K562 (cell line): Measurements from ENCODE around the gene SLC26A2. TPM values are rescaled to one million over a fixed set of nuclear protein-coding genes. Genes with fewer than 3 reads are reported as not detected.
A peak's percentile ranks its signal among the peaks of the same experiment; 100 is the strongest.
"Not testable (repeated sequence)": the region's sequence is repeated elsewhere in the genome, so short reads cannot be mapped to it uniquely, and the experiment has no call there.

Source experiments
- ATF1 ChIP-seq, 2 experiments: fragments of 450-650 bp in 1 of 2; IDR thresholded peaks; 2 replicates each; pipeline ENCODE4 v1.6.1; 2016; ENCODE audit warnings: missing compliant biosample characterization in 1 of 2, missing genetic modification characterization in 1 of 2
- CXXC5 ChIP-seq: fragments of 250-450 bp; sonication (Bioruptor Pico); IDR thresholded peaks from 2 replicates; pipeline ENCODE4 v1.8.0; 2022; ENCODE audit warnings: inconsistent platforms, mild to moderate bottlenecking, moderate library complexity
- DMBX1 ChIP-seq: fragments of 250-450 bp; sonication (Bioruptor Pico); IDR thresholded peaks from 2 replicates; pipeline ENCODE4 v1.8.0; 2022; ENCODE audit warnings: inconsistent platforms, mild to moderate bottlenecking, moderate library complexity, borderline replicate concordance
- GMEB1 ChIP-seq: fragments of 250-450 bp; sonication (Bioruptor Pico); IDR thresholded peaks from 2 replicates; pipeline ENCODE4 v1.4.0; 2020; ENCODE audit warnings: mild to moderate bottlenecking
- HDAC8 ChIP-seq: fragments of 450-650 bp; IDR thresholded peaks from 2 replicates; pipeline ENCODE4 v1.6.1; 2016; ENCODE audit warnings: mild to moderate bottlenecking, missing genetic modification characterization, moderate library complexity, missing compliant biosample characterization
- ID3 ChIP-seq, 2 experiments: fragments of 250-450 bp in 1 of 2; fragments of 450-650 bp in 1 of 2; sonication (Bioruptor Pico) in 1 of 2; IDR thresholded peaks; 2 replicates each; pipeline versions ENCODE4 v1.6.1 to v1.8.0; 2016 to 2021; ENCODE audit warnings: mild to moderate bottlenecking in 2 of 2, moderate library complexity in 2 of 2, missing compliant biosample characterization in 1 of 2, missing genetic modification characterization in 1 of 2
- KLF6 ChIP-seq: fragments of 250-450 bp; sonication (Bioruptor Pico); IDR thresholded peaks from 2 replicates; pipeline ENCODE4 v1.4.0; 2020; ENCODE audit warnings: mild to moderate bottlenecking, moderate library complexity, borderline replicate concordance
- MYC ChIP-seq, 2 experiments: fragments of 250-450 bp in 1 of 2; sonication (Bioruptor Pico) in 1 of 2; IDR thresholded peaks; 2 replicates each; pipeline versions ENCODE4 v1.5.1 to v1.6.1; 2012 to 2021; ENCODE audit warnings: low read depth in 2 of 2, borderline replicate concordance in 1 of 2, improper control_type of control experiment in 1 of 2, low read length in 1 of 2, mild to moderate bottlenecking in 1 of 2, moderate library complexity in 1 of 2
- PTTG1 ChIP-seq: fragments of 450-650 bp; IDR thresholded peaks from 2 replicates; pipeline ENCODE4 v1.6.1; 2016; ENCODE audit warnings: low read depth, mild to moderate bottlenecking, missing genetic modification characterization, missing compliant biosample characterization
- PYGO2 ChIP-seq: fragments of 450-650 bp; IDR thresholded peaks from 2 replicates; pipeline ENCODE4 v1.6.1; 2016; ENCODE audit warnings: mild to moderate bottlenecking, missing genetic modification characterization, moderate library complexity, missing compliant biosample characterization
- SMAD4 ChIP-seq: fragments of 250-450 bp; sonication (Bioruptor Pico); conservative IDR thresholded peaks from 2 replicates; pipeline ENCODE4 v1.8.0; 2021; ENCODE audit warnings: inconsistent platforms, mild to moderate bottlenecking, moderate library complexity
- TAF7 ChIP-seq: fragments of 450-650 bp; IDR thresholded peaks from 2 replicates; pipeline ENCODE4 v1.6.1; 2016; ENCODE audit warnings: missing genetic modification characterization, missing compliant biosample characterization
- ZBTB17 ChIP-seq: fragments of 450-650 bp; formaldehyde crosslinking; IDR thresholded peaks from 2 replicates; pipeline ENCODE4 v1.4.0; 2020; ENCODE audit warnings: mild to moderate bottlenecking
- ZNF175 ChIP-seq: fragments of 200-800 bp; sonication (Bioruptor generic); IDR thresholded peaks from 2 replicates; pipeline ENCODE4 v1.6.1; 2016; ENCODE audit warnings: low read depth, mild to moderate bottlenecking, missing genetic modification characterization, missing compliant biosample characterization
- ZNF41 ChIP-seq: fragments of 250-450 bp; sonication (Bioruptor Pico); conservative IDR thresholded peaks from 2 replicates; pipeline ENCODE4 v1.4.0; 2020; ENCODE audit warnings: mild to moderate bottlenecking
- ZNF644 ChIP-seq: fragments of 200-800 bp; sonication (Bioruptor generic); IDR thresholded peaks from 2 replicates; pipeline ENCODE4 v1.6.1; 2016; ENCODE audit warnings: low read depth, missing genetic modification characterization, missing compliant biosample characterization
- ZNF668 ChIP-seq: fragments of 250-450 bp; sonication (Bioruptor Pico); IDR thresholded peaks from 2 replicates; pipeline ENCODE4 v1.8.0; 2022; ENCODE audit warnings: mild to moderate bottlenecking, inconsistent platforms
- ZNF740 ChIP-seq, 3 experiments: fragments of 200-800 bp in 1 of 3; sonication (Bioruptor generic) in 1 of 3; sonication (generic) in 1 of 3; formaldehyde crosslinking in 1 of 3; IDR thresholded peaks; 2 replicates each; pipeline versions ENCODE4 v1.6.1 to v1.8.0; 2016 to 2022; ENCODE audit warnings: mild to moderate bottlenecking in 2 of 3, missing compliant biosample characterization in 2 of 3, missing genetic modification characterization in 2 of 3, missing genetic modification reagents in 1 of 3
- ZNF79 ChIP-seq: fragments of 250-450 bp; sonication (Bioruptor Pico); IDR thresholded peaks from 2 replicates; pipeline ENCODE4 v1.4.0; 2020; ENCODE audit warnings: low read depth, mild to moderate bottlenecking, moderate library complexity
- polyA plus RNA-seq, 8 experiments: library from polyadenylated mRNA; depleted of rRNA in 4 of 8; stranded (reverse) in 5 of 8; unstranded in 3 of 8; fragments of >200 nt; fragmentation: Nextera tagmentation in 2 of 8; fragmentation: Illumina TruSeq in 1 of 8; extraction: Ambion mirVana in 2 of 8; extraction: Trizol in 1 of 8; gene quantifications; 2 replicates each; pipeline versions ENCODE4 v1.2.1 to v1.2.3, GENCODE V29; 2011 to 2014; ENCODE audit warnings: inconsistent platforms in 1 of 8, missing spikeins in 1 of 8
- total RNA-seq, 7 experiments: library from RNA; depleted of rRNA in 6 of 7; stranded (reverse); fragments of >200 nt in 6 of 7; fragmentation: Illumina TruSeq in 2 of 7; extraction: Trizol in 2 of 7; gene quantifications; 2 replicates each; pipeline versions ENCODE4 v1.2.1 to v1.2.3, GENCODE V29; 2011 to 2021; ENCODE audit warnings: low replicate concordance in 1 of 7

Gene SLC26A2
- total and polyA plus RNA-seq, 9 of the 15 experiments (the other 6 are each of a cell fraction or from before 2014, with no cell fraction given) = 1.1 to 6.3 (median 3.6) TPM

- TF ChIP-seq DMBX1 (CRISPR knock-in tag) (peak; percentile 77; the same call in 1 of the 2 replicates), PYGO2 (tag) (0 out of 2 replicates have a peak, but pooled peaks have one; percentile 25), ATF1 (tag; IDR thresholded peaks at IDR 0.05) (peak; percentile 43), ID3 (CRISPR knock-in tag; IDR thresholded peaks at IDR 0.05) (0 out of 2 replicates have a peak, but pooled peaks have one; percentile 50), ID3 (tag; IDR thresholded peaks at IDR 0.05) (peak; percentile 78; the same call in 1 of the 2 replicates), HDAC8 (tag) (0 out of 2 replicates have a peak, but pooled peaks have one; percentile 51), SMAD4 (CRISPR knock-in tag) (peak; percentile 82), ZNF41 (CRISPR knock-in tag) (peak; percentile 66; the same call in 1 of the 2 replicates), ZNF175 (0 out of 2 replicates have a peak, but pooled peaks have one; percentile 19), ZNF79 (CRISPR knock-in tag) (peak; percentile 26; the same call in 1 of the 2 replicates), CXXC5 (peak; percentile 63), ZNF668 (CRISPR knock-in tag) (peak; percentile 78; the same call in 1 of the 2 replicates), TAF7 (tag) (peak; percentile 58; the same call in 1 of the 2 replicates), PTTG1 (tag) (peak; percentile 81), ZNF740 (tag; IDR thresholded peaks at IDR 0.05) (peak in 1 of 2 experiments; percentile 90; a peak in 2 of 4 replicates), ZNF644 (tag) (peak; percentile 81; the same call in 1 of the 2 replicates), KLF6 (peak; percentile 85; the same call in 1 of the 2 replicates), ZBTB17 (0 out of 2 replicates have a peak, but pooled peaks have one; percentile 39), GMEB1 (CRISPR knock-in tag) (peak; percentile 20; the same call in 1 of the 2 replicates), MYC (CRISPR knock-in tag; IDR thresholded peaks at IDR 0.05; ENCODE audit: borderline replicate concordance, low read depth) (peak; percentile 86; the same call in 1 of the 2 replicates)
- not testable (repeated sequence) for TF ChIP-seq ATF1 (CRISPR knock-in tag; IDR thresholded peaks at IDR 0.05); ZNF740 (CRISPR knock-in tag; IDR thresholded peaks at IDR 0.05); MYC (IDR thresholded peaks at IDR 0.05; ENCODE audit: low read depth, low read length)
These were observed 17.2 kb upstream of the SLC26A2 start (continued) for GRCh38 chr5:149943177-149943949.
